PFSK-1 (cell line): ENCODE data around the gene ISX.

ENCODE experiments used
- FOXP2 ChIP-seq: optimal IDR thresholded peaks from 2 replicates; pipeline ENCODE3; 2011; ENCODE audit warnings: borderline replicate concordance, control low read depth, inconsistent platforms; ENCODE audit not compliant: insufficient read depth; ENCODE audit errors: extremely low read length, extremely low read depth
- POLR2AphosphoS5 ChIP-seq: IDR thresholded peaks from 2 replicates; pipeline ENCODE4 v1.6.1; 2012; ENCODE audit warnings: low read depth, mild to moderate bottlenecking, control low read depth, low read length, moderate library complexity
- REST ChIP-seq, 2 experiments: IDR thresholded peaks; 2 replicates each; pipeline versions ENCODE4 v1.6.1 to v1.8.0; 2011 to 2012; ENCODE audit warnings: low read depth in 2 of 2, low read length in 2 of 2, control low read depth in 1 of 2, inconsistent platforms in 1 of 2, mild to moderate bottlenecking in 1 of 2, moderate library complexity in 1 of 2; ENCODE audit not compliant: insufficient read depth in 1 of 2
- SIN3A ChIP-seq: IDR thresholded peaks from 2 replicates; pipeline ENCODE4 v1.6.1; 2012; ENCODE audit warnings: mild to moderate bottlenecking, low read length, moderate library complexity, borderline replicate concordance; ENCODE audit not compliant: insufficient read depth
- TAF1 ChIP-seq: IDR thresholded peaks from 2 replicates; pipeline ENCODE4 v1.6.1; 2012; ENCODE audit warnings: low read length, control low read depth, borderline replicate concordance; ENCODE audit not compliant: insufficient read depth

ISX gene

GRCh38 chr22:35124691-35125219 lies 58.8 kb downstream of the ISX start:
- TF ChIP-seq FOXP2 (no peak), POLR2AphosphoS5 (no peak), SIN3A (no peak), REST (IDR thresholded peaks at IDR 0.05; ENCODE audit: insufficient read depth in 1 of 2, low read depth in 2 of 2, low read length in 2 of 2) (no peak), TAF1 (no peak)

- TF ChIP-seq POLR2AphosphoS5 (no peak), FOXP2 (no peak), REST (IDR thresholded peaks at IDR 0.05; ENCODE audit: insufficient read depth in 1 of 2, low read depth in 2 of 2, low read length in 2 of 2) (no peak), TAF1 (no peak)
Observed at GRCh38 chr22:35126993-35127392, 61.0 kb downstream of the ISX start.

GRCh38 chr22:35128637-35129036 lies 62.7 kb downstream of the ISX start:
- TF ChIP-seq FOXP2 (no peak), SIN3A (no peak)

- no peak for TF ChIP-seq FOXP2
- TF ChIP-seq TAF1, result no peak
- TF ChIP-seq SIN3A, result no peak
- TF ChIP-seq REST (IDR thresholded peaks at IDR 0.05; ENCODE audit: insufficient read depth in 1 of 2, low read depth in 2 of 2, low read length in 2 of 2), result no peak
- no peak for TF ChIP-seq POLR2AphosphoS5
Observed at GRCh38 chr22:35131525-35132000, 65.6 kb downstream of the ISX start.

- TF ChIP-seq FOXP2, result no peak
- no peak for TF ChIP-seq POLR2AphosphoS5
- no peak for TF ChIP-seq TAF1
- TF ChIP-seq REST (IDR thresholded peaks at IDR 0.05; ENCODE audit: insufficient read depth in 1 of 2, low read depth in 2 of 2, low read length in 2 of 2), result no peak
- TF ChIP-seq SIN3A, result no peak
Observed at GRCh38 chr22:35132568-35132967, 66.6 kb downstream of the ISX start.
